NCI-H1417 treated with DMSO at 0.1 percent for 48 hours (cell line): ENCODE data around the gene ZNF221.

Experiments used
- DNase-seq: peaks from one replicate; lab custom pipeline; 2025; lab: John Stamatoyannopoulos, UW

ZNF221 gene

DNA sequence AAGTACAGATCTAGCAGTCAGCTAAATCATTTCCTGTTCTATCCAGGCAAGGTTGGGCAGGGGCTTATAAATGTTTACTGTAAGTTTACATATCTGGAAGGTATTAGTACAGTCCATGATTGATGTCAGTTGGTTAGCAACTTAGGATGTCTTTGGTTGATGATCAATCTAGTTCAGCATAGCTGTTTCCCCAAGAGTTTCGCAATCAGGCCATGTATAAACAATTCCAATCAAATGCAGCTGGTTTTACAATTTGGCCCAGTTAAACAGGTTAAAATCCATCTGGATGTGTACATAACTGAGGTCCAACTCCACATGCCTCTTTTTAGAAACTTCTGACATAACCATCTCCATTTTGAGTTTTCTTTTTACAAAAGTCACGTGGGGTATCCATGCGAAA, 6.9 kb downstream of the ZNF221 start:
- no peak for DNase-seq

- no peak for DNase-seq
These were observed 9.4 kb downstream of the ZNF221 start for GRCh38 chr19:43960411-43960810.

DNA sequence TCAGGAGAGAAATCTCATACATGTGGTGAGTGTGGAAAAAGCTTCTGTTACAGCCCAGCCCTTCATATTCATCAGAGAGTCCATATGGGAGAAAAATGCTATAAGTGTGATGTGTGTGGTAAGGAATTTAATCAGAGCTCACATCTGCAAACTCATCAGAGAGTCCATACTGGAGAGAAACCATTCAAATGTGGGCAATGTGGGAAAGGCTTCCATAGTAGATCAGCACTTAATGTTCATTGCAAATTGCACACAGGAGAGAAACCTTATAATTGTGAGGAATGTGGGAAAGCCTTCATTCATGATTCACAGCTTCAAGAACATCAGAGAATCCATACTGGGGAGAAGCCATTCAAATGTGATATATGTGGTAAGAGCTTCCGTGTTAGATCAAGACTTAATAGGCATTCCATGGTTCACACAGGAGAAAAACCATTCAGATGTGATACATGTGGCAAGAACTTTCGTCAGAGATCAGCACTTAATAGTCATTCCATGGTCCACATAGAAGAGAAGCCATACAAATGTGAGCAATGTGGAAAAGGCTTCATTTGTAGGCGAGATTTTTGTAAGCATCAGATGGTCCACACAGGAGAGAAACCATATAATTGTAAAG, 15.2 kb downstream of the ZNF221 start:
- DNase-seq, result no peak

GRCh38 chr19:43976732-43977131, 25.7 kb downstream of the ZNF221 start:
- no peak for DNase-seq

GRCh38 chr19:43983544-43983911, 32.5 kb downstream of the ZNF221 start:
- no peak for DNase-seq

GRCh38 chr19:43983912-43984686, 33.1 kb downstream of the ZNF221 start, which contains the start of gene ZNF155:
Gene ZNF155 (plus strand): TSS chr19:43984188. CDS start chr19:43988544, 4,356 bp downstream.
- DNase-seq, result peak; percentile 78

DNA sequence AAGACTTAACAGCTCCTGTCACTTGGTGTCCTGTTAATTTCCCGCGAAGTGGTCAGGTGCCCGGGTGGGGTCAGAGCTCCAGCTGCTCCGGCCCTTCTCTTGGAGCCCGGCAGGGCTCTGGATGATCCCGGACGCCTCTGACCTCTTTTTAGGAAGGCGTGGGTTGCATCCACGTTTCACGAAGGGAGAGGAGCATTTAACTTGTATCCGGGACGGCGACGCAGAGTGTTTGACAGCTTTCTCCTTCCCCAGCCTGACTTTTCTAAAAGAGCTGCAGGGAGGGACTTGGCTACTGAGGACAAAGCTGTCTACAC, 33.6 kb downstream of the ZNF221 start:
- DNase-seq, result no peak

DNA sequence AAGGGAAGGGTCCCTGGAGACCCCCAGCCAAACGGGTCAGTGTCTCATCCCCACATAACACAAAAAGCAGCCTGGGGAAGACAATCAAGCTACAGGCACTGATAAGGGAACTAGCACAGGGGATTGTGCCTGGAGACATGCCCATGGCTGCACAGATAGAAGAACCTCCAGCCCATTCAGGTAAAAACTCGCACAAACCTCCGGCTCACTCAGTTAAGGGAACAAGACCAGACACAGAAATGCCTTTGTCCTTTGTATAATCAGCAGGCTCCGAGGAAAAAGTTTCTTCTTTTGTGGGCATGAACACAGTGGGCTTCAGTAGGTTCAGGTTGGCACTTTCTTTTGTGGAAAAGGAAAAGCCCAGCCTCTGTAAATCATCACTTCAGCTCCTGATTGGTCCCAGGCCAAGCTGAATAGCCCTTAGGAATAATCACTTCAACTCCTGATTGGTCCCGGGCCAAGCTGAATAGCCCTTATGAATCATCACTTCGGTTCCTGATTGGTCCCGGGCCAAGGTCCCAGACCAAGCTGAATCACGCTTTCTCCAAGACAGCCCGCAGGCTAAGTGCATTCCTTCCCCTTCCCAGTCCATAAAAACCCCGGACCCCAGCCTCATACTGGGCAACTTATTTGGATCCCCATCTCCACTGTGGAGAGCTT, 46.7 kb downstream of the ZNF221 start:
- DNase-seq, result no peak

GRCh38 chr19:44002212-44002565, 51.2 kb downstream of the ZNF221 start:
- DNase-seq, result no peak

DNA sequence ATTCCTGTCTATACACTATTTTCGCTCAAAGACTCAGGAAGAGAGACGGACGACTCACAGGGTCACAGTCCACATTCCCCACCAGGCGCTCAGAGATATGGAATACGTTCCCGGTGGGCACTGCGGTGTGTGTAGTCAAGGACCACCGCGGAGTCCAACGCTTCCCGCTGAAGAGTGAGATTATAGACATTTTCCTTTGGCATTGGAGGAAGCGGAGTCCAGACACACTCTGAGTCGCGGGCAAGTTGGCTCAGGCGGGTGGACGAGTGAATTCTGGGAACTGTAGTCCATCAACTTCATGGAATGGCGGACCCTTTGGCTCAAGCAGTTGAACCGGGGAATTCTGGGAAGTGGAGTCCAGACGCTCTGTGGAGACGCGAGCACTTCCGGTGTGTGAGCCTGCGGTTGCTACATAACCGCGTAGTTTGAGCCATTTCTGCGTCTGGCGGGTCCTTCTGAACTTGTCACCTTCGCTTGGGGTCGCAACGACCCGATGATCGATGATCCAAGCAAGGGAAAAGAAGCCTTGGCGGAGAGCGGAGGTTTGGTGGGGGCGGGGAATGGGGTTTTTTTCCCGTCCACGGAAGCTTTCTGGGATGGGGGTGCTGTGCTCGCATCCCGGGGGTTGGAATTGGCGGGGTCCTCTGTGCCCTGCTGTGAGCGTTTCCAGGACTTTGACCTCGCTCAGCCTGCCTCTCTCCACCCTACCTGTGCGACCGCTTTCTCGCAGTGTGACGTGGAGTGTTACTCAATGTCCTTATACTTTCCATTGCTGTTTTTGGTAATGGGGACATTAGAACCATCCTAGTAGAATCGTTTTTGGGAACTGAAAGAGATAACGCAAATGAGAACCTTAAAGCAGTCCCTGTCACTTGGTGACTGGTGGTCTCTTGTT, 51.8 kb downstream of the ZNF221 start, which contains the start of gene ZNF230:
Gene ZNF230 (plus strand): TSS at position 392 of the 895 bp plus-strand sequence. CDS start 4,122 bp downstream, outside the sequence.
- peak; percentile 29 for DNase-seq

DNA sequence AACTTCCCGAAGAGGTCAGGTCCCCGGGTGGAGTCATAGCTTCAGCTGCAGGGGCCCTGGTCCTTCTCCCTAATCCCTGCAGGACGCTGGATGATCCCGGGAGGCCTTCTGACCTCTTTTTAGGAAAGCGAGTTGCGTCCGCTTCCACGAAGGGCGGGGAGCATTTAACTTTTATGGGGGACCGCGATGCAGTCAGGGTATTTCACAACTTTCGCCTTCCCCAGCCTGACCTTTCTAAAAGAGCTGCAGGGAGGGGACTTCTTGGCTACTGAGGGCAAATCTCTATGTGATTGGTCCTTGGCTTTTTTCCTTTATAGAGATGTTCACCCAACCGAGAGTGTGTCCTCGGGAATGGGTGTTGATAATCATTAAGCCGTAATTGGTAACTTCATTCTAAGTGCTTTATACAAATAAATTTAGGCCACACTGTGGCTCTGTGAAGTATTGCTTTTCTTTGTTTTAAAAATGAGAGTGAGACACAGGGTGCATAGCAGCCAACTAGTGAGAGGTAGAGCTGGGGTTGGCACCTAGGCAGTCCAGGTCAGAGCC, 52.5 kb downstream of the ZNF221 start:
- DNase-seq, result no peak

GRCh38 chr19:44005973-44006372, 54.9 kb downstream of the ZNF221 start:
- DNase-seq, result no peak

GRCh38 chr19:44007473-44007872, 56.4 kb downstream of the ZNF221 start:
- DNase-seq, result no peak

DNA sequence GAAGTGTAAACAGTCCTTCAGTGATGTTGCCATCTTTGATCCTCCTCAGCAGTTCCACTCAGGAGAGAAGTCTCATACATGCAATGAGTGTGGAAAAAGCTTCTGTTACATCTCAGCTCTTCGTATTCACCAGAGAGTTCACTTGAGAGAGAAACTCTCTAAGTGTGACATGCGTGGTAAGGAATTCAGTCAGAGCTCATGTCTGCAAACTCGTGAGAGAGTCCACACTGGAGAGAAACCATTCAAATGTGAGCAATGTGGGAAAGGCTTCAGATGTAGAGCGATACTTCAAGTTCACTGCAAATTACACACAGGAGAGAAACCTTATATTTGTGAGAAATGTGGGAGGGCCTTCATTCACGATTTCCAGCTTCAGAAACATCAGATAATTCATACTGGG, 59.4 kb downstream of the ZNF221 start:
- DNase-seq, result no peak
